Dermis blood vessel endothelial cell (primary cell): ENCODE data around the gene ZCCHC17. TPM values are rescaled to one million over a fixed set of nuclear protein-coding genes. Genes with fewer than 3 reads are reported as not detected.

Source experiments
- DNase-seq: peaks from one replicate; pipeline ENCODE4 v3.0.0; 2010
- total RNA-seq: library from RNA; depleted of rRNA; stranded (reverse); fragments of >200 nt; gene quantifications from 2 replicates; pipeline ENCODE4 v1.2.3, GENCODE V29; 2014

ZCCHC17 gene
- total RNA-seq, 1 donor from 2014 or later, result 36.9 TPM

GRCh38 chr1:31306278-31306677, 9.4 kb downstream of the ZCCHC17 start:
- peak; percentile 87 for DNase-seq

GRCh38 chr1:31308036-31308435, 11.2 kb downstream of the ZCCHC17 start:
- DNase-seq, result no peak

- DNase-seq, result no peak
Measured at GRCh38 chr1:31310198-31310597, 13.4 kb downstream of the ZCCHC17 start.

GRCh38 chr1:31315902-31316301, 19.1 kb downstream of the ZCCHC17 start:
- DNase-seq, result no peak

GRCh38 chr1:31318146-31318545, 21.3 kb downstream of the ZCCHC17 start:
- no peak for DNase-seq

- DNase-seq, result no peak
Measured at GRCh38 chr1:31324093-31324492, 27.3 kb downstream of the ZCCHC17 start.

- no peak for DNase-seq
Measured at GRCh38 chr1:31324992-31325391, 28.2 kb downstream of the ZCCHC17 start.

- DNase-seq, result no peak
Measured at GRCh38 chr1:31326461-31326860, 29.6 kb downstream of the ZCCHC17 start.

- no peak for DNase-seq
Measured at GRCh38 chr1:31327381-31327780, 30.5 kb downstream of the ZCCHC17 start.

GRCh38 chr1:31335007-31335406, 38.2 kb downstream of the ZCCHC17 start:
- peak; percentile 58 for DNase-seq

GRCh38 chr1:31336687-31337467, 40.0 kb downstream of the ZCCHC17 start:
- DNase-seq, result no peak

GRCh38 chr1:31344503-31344902, 47.7 kb downstream of the ZCCHC17 start:
- no peak for DNase-seq

- no peak for DNase-seq
Measured at GRCh38 chr1:31345635-31346034, 48.8 kb downstream of the ZCCHC17 start.

- DNase-seq, result no peak
Measured at GRCh38 chr1:31346785-31347184, 50.0 kb downstream of the ZCCHC17 start.

GRCh38 chr1:31348449-31348848, 51.6 kb downstream of the ZCCHC17 start:
- no peak for DNase-seq

- DNase-seq, result no peak
Measured at GRCh38 chr1:31354283-31354682, 57.5 kb downstream of the ZCCHC17 start.

- no peak for DNase-seq
Measured at GRCh38 chr1:31356427-31356826, 59.6 kb downstream of the ZCCHC17 start.

- no peak for DNase-seq
Measured at GRCh38 chr1:31361607-31362006, 64.8 kb downstream of the ZCCHC17 start.

GRCh38 chr1:31362032-31362431, 65.2 kb downstream of the ZCCHC17 start:
- no peak for DNase-seq

GRCh38 chr1:31364561-31365250, 67.9 kb downstream of the ZCCHC17 start:
- DNase-seq, result no peak

GRCh38 chr1:31366796-31367195, 70.0 kb downstream of the ZCCHC17 start:
- no peak for DNase-seq

GRCh38 chr1:31368611-31369107, 71.8 kb downstream of the ZCCHC17 start:
- no peak for DNase-seq

- DNase-seq, result no peak
Measured at GRCh38 chr1:31370021-31370420, 73.2 kb downstream of the ZCCHC17 start.

GRCh38 chr1:31370565-31370964, 73.7 kb downstream of the ZCCHC17 start:
- no peak for DNase-seq
